Smooth muscle cell (in vitro differentiated cells): ENCODE results near the gene BRI3BP. TPM values are rescaled to one million over a fixed set of nuclear protein-coding genes. Genes with fewer than 3 reads are reported as not detected.

Experiments
- DNase-seq: peaks from one replicate; lab custom pipeline; 2025; ENCODE audit not compliant: unreplicated experiment; lab: John Stamatoyannopoulos, UW
- H2AFZ ChIP-seq: fragments of 200-600 bp; sonication (generic); 2 replicates; pipeline ENCODE4 v1.6.0; 2016; ENCODE audit warnings: antibody characterized with exemption, low read depth, mild to moderate bottlenecking
- H3F3A ChIP-seq: fragments of 200-600 bp; sonication (generic); 2 replicates; pipeline ENCODE4 v1.6.0; 2017; ENCODE audit warnings: antibody characterized with exemption, low read depth
- H3K27ac ChIP-seq: fragments of 200-600 bp; sonication (generic); 2 replicates; pipeline ENCODE4 v1.5.1; 2016; ENCODE audit warnings: low read depth, mild to moderate bottlenecking
- H3K27me3 ChIP-seq: fragments of 200-600 bp; sonication (generic); 2 replicates; pipeline ENCODE4 v1.6.1; 2016; ENCODE audit warnings: low read depth, mild to moderate bottlenecking
- H3K36me3 ChIP-seq: fragments of 200-600 bp; sonication (generic); 2 replicates; pipeline ENCODE4 v1.5.1; 2016; ENCODE audit warnings: low read depth
- H3K4me1 ChIP-seq: fragments of 200-600 bp; sonication (generic); 2 replicates; pipeline ENCODE4 v1.5.1; 2016; ENCODE audit warnings: low read depth
- H3K4me2 ChIP-seq: fragments of 200-600 bp; sonication (generic); 2 replicates; pipeline ENCODE4 v1.6.0; 2016; ENCODE audit warnings: mild to moderate bottlenecking
- H3K4me3 ChIP-seq: fragments of 200-600 bp; sonication (generic); 2 replicates; pipeline ENCODE4 v1.5.1; 2016; ENCODE audit warnings: mild to moderate bottlenecking
- H3K79me2 ChIP-seq: fragments of 200-600 bp; sonication (generic); 2 replicates; pipeline ENCODE4 v1.6.0; 2016; ENCODE audit warnings: low read depth, mild to moderate bottlenecking
- H3K9ac ChIP-seq: fragments of 200-600 bp; sonication (generic); 2 replicates; pipeline ENCODE4 v1.6.0; 2016; ENCODE audit warnings: low read depth
- H3K9me3 ChIP-seq: fragments of 200-600 bp; sonication (generic); replicated peaks from 2 replicates; pipeline ENCODE4 v1.5.1; 2016; ENCODE audit warnings: low read depth
- H4K20me1 ChIP-seq: fragments of 200-600 bp; sonication (generic); 2 replicates; pipeline ENCODE4 v1.6.0; 2016; ENCODE audit warnings: low read depth
- WGBS: methylation state at CpG from one replicate; pipeline ENCODE4 v1.1.7; 2016; ENCODE audit warnings: low lambda C conversion rate; 5-methylcytosine and 5-hydroxymethylcytosine counted together
- polyA plus RNA-seq: library from polyadenylated mRNA; unstranded; fragments of >200 nt; fragmentation: Nextera tagmentation; extraction: Ambion mirVana; gene quantifications from 2 replicates; pipeline ENCODE4 v1.2.1, GENCODE V29; 2016
- total RNA-seq: library from RNA; depleted of rRNA; stranded (reverse); fragments of >200 nt; gene quantifications from 2 replicates; pipeline ENCODE4 v1.2.3, GENCODE V29; 2014
- TF ChIP-seq, protein P1 (sequence below): fragments of 200-600 bp; sonication (generic); IDR thresholded peaks from 2 replicates; pipeline ENCODE4 v1.5.1; 2017; ENCODE audit warnings: borderline replicate concordance, mild to moderate bottlenecking, antibody characterized with exemption; ENCODE audit not compliant: insufficient read depth, poor library complexity, severe bottlenecking

Gene BRI3BP
- total and polyA plus RNA-seq, 2 experiments from 2014 or later = 1.2 to 1.8 TPM

DNA sequence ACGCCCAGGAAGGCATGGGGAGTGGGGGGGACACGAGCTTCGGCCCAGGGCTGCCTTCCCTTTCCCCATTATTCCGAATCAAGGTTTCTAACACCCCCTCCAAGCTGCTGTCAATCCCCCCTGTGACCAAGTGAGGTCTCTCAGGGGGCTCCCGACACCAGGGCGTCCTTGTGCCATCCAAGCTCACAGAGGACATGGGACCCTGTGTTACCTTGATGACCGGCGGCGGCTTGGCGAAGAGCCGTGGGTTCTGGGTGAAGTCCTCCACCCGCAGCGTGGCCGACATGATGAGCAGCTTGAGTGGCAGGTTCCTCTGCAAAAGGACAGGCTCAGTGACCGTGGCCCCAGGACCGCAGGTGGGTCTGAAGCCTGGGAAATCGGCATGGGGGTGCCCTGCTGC, 24.8 kb upstream of the BRI3BP start:
- no peak for DNase-seq
- H3K9me3 ChIP-seq = no peaks in the 10 kb centered on the region
- WGBS = 98% methylated on average over 17 of the region's 17 CpGs
- H3K4me2 ChIP-seq = no peak overlapping the region
- H3K4me1 ChIP-seq = no peaks in the 10 kb centered on the region
- H3K79me2 ChIP-seq = no peaks in the 10 kb centered on the region
- no peak overlapping the region for H2AFZ ChIP-seq
- H3K36me3 ChIP-seq = no peaks in the 10 kb centered on the region
- no peak overlapping the region for H3K27ac ChIP-seq
- TF ChIP-seq, protein P1, sequence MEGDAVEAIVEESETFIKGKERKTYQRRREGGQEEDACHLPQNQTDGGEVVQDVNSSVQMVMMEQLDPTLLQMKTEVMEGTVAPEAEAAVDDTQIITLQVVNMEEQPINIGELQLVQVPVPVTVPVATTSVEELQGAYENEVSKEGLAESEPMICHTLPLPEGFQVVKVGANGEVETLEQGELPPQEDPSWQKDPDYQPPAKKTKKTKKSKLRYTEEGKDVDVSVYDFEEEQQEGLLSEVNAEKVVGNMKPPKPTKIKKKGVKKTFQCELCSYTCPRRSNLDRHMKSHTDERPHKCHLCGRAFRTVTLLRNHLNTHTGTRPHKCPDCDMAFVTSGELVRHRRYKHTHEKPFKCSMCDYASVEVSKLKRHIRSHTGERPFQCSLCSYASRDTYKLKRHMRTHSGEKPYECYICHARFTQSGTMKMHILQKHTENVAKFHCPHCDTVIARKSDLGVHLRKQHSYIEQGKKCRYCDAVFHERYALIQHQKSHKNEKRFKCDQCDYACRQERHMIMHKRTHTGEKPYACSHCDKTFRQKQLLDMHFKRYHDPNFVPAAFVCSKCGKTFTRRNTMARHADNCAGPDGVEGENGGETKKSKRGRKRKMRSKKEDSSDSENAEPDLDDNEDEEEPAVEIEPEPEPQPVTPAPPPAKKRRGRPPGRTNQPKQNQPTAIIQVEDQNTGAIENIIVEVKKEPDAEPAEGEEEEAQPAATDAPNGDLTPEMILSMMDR = no peak
- no peaks in the 10 kb centered on the region for H3K27me3 ChIP-seq
- no peak overlapping the region for H3K9ac ChIP-seq
- no peaks in the 10 kb centered on the region for H4K20me1 ChIP-seq
- no peak overlapping the region for H3K4me3 ChIP-seq
- no peaks in the 10 kb centered on the region for H3F3A ChIP-seq

DNA sequence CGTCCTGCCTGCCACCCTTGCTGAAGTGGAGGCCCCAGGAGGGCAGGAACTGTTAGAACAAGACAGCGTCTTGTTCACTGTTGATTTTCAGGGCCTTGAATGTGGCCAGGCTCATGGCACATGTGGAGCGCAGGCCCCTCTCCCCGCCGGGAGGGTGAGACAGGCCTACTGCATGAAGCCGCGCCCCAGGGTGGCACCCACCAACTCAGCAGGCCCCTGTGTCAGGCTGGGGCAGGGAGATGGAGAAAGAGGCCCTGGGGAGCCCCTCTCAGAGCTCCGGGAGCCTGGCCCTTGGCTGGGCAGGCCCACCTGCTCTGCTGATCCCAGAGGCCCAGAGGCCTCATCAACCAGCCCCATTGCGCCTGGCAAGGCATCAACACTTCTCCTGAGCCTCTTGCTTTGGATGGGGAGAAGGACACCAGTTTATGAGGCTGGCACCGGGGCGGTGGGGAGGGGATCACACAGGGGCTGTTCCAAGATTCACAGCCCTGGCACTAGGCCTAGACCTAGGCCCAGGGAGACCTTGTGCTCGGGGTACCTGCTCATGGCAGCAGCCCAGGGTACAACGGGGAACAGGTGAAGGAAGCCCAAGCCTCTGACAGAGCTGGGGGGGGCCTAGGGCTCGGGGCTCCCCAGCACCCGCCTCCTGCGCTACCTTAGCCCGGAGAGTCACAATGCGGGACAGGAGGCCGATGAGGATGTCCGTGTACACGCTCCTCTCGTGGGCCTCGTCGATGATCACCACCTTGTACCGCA, 22.6 kb upstream of the BRI3BP start:
- Histone ChIP-seq H3K9me3 (no peaks in the 10 kb centered on the region), H3K27ac (no peak overlapping the region), H3K36me3 (no peaks in the 10 kb centered on the region), H3K4me3 (no peak overlapping the region), H3K27me3 (no peaks in the 10 kb centered on the region), H2AFZ (no peak overlapping the region), H3K9ac (no peak overlapping the region), H3K79me2 (no peaks in the 10 kb centered on the region), H3K4me2 (no peak overlapping the region), H4K20me1 (no peaks in the 10 kb centered on the region), H3K4me1 (no peaks in the 10 kb centered on the region), H3F3A (no peaks in the 10 kb centered on the region)
- TF ChIP-seq, protein P1 = no peak
- DNase-seq = no peak
- over 99% methylated on average over 25 of the region's 25 CpGs for WGBS

DNA sequence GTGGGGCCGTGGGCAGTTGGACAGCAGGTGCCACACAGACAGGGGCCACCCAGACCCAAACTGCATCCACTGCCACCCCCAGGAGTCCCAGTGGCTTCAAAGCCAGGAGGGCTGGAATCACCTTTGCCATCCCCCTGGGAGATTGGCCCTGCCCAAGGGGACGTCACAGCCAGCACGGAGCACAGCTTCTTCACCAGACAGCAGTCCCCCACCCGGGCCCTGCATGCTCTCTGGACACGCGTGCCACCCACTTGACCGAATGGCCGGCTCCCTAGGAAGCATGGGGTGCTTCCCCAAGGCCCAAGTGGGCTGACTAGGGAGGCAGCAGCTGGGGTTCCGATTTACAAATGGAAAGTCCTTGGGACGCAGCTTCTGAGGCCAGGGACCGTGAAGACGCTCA, 21.8 kb upstream of the BRI3BP start:
- no peaks in the 10 kb centered on the region for H3K9me3 ChIP-seq
- no peaks in the 10 kb centered on the region for H3K36me3 ChIP-seq
- no peak overlapping the region for H3K4me3 ChIP-seq
- no peaks in the 10 kb centered on the region for H4K20me1 ChIP-seq
- TF ChIP-seq, protein P1 = no peak
- no peak overlapping the region for H3K27ac ChIP-seq
- no peak overlapping the region for H3K4me2 ChIP-seq
- no peaks in the 10 kb centered on the region for H3K4me1 ChIP-seq
- no peak for DNase-seq
- H3K79me2 ChIP-seq = no peaks in the 10 kb centered on the region
- H3F3A ChIP-seq = no peaks in the 10 kb centered on the region
- no peak overlapping the region for H3K9ac ChIP-seq
- no peaks in the 10 kb centered on the region for H3K27me3 ChIP-seq
- 95% methylated on average over 11 of the region's 12 CpGs for WGBS
- H2AFZ ChIP-seq = no peak overlapping the region

DNA sequence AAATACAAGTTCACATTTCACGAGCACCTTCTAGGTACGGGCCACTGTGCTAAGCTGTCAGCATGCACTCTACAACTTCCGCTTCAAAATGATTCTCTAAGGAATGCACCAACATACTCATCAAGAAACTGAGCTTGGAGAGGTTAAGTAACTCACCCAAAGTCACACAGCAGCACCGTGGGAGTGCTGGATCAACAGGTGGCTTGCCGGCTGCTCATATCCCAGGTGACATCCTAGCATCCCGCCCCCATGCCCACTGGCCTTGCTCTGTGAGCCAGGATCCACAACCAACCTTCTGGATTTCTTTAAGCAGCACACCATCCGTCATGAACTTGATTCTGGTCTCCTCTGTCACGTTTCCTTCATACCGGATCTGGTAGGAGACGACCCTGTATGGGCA, 21.2 kb upstream of the BRI3BP start:
- 91% methylated on average over 10 of the region's 10 CpGs for WGBS
- TF ChIP-seq, protein P1 = no peak
- no peaks in the 10 kb centered on the region for H3K4me1 ChIP-seq
- H3K4me2 ChIP-seq = no peak overlapping the region
- no peaks in the 10 kb centered on the region for H3K9me3 ChIP-seq
- H3K27me3 ChIP-seq = no peaks in the 10 kb centered on the region
- H3K79me2 ChIP-seq = no peaks in the 10 kb centered on the region
- no peak for DNase-seq
- H2AFZ ChIP-seq = no peak overlapping the region
- H3K27ac ChIP-seq = no peak overlapping the region
- H3K4me3 ChIP-seq = no peak overlapping the region
- no peak overlapping the region for H3K9ac ChIP-seq
- no peaks in the 10 kb centered on the region for H4K20me1 ChIP-seq
- no peaks in the 10 kb centered on the region for H3K36me3 ChIP-seq
- no peaks in the 10 kb centered on the region for H3F3A ChIP-seq
